GM21423 (cell line): Measurements from ENCODE around the gene SLC22A12.

Experiments
- ATAC-seq: cut with Tn5 transposase; IDR thresholded peaks from one replicate; pipeline ENCODE4 v1.9.1; 2021; ENCODE audit warnings: mild to moderate bottlenecking, moderate library complexity; ENCODE audit not compliant: unreplicated experiment

Gene SLC22A12

GRCh38 chr11:64562723-64563351 lies 28.2 kb upstream of the SLC22A12 start:
- no peak for ATAC-seq

GRCh38 chr11:64563966-64564365 lies 27.1 kb upstream of the SLC22A12 start:
- no peak for ATAC-seq

- no peak for ATAC-seq
Observed at GRCh38 chr11:64564419-64564818, 26.6 kb upstream of the SLC22A12 start.

GRCh38 chr11:64564947-64565889 lies 25.8 kb upstream of the SLC22A12 start:
- ATAC-seq, result no peak

- no peak for ATAC-seq
Observed at GRCh38 chr11:64566042-64566914, 24.7 kb upstream of the SLC22A12 start.

- ATAC-seq, result no peak
Observed at GRCh38 chr11:64566915-64567891, 23.8 kb upstream of the SLC22A12 start.

GRCh38 chr11:64568041-64568571 lies 22.9 kb upstream of the SLC22A12 start:
- no peak for ATAC-seq

GRCh38 chr11:64568584-64569140 lies 22.4 kb upstream of the SLC22A12 start:
- no peak for ATAC-seq

GRCh38 chr11:64569300-64569970 lies 21.6 kb upstream of the SLC22A12 start:
- ATAC-seq, result no peak

GRCh38 chr11:64570341-64570740 lies 20.7 kb upstream of the SLC22A12 start:
- no peak for ATAC-seq

GRCh38 chr11:64571050-64571409 lies 20.0 kb upstream of the SLC22A12 start:
- ATAC-seq, result no peak

GRCh38 chr11:64571410-64572091 lies 19.5 kb upstream of the SLC22A12 start:
- ATAC-seq, result no peak

GRCh38 chr11:64572143-64572542 lies 18.9 kb upstream of the SLC22A12 start:
- no peak for ATAC-seq

- ATAC-seq, result no peak
Observed at GRCh38 chr11:64577202-64577601, 13.8 kb upstream of the SLC22A12 start.

- ATAC-seq, result no peak
Observed at GRCh38 chr11:64580412-64580811, 10.6 kb upstream of the SLC22A12 start.

GRCh38 chr11:64581057-64581523 lies 9.9 kb upstream of the SLC22A12 start:
- ATAC-seq, result no peak

GRCh38 chr11:64582885-64583284 lies 8.1 kb upstream of the SLC22A12 start:
- ATAC-seq, result no peak
